A673 (cell line): ENCODE data around the gene ZNF92.

Experiments
- EZH2 ChIP-seq: fragments of 200-600 bp; sonication (generic); IDR thresholded peaks from 2 replicates; pipeline ENCODE4 v1.6.1; 2017; ENCODE audit warnings: borderline replicate concordance, low read depth, mild to moderate bottlenecking, mixed read lengths, antibody characterized with exemption, low read length; ENCODE audit not compliant: poor library complexity, severe bottlenecking
- TF ChIP-seq, protein P1 (sequence below): fragments of 300-800, 200-600 bp; sonication (generic); conservative IDR thresholded peaks from 2 replicates; pipeline ENCODE4 v1.5.1; 2017; ENCODE audit warnings: low read depth, mild to moderate bottlenecking, antibody characterized with exemption, low read length, moderate library complexity, mixed read lengths

DNA sequence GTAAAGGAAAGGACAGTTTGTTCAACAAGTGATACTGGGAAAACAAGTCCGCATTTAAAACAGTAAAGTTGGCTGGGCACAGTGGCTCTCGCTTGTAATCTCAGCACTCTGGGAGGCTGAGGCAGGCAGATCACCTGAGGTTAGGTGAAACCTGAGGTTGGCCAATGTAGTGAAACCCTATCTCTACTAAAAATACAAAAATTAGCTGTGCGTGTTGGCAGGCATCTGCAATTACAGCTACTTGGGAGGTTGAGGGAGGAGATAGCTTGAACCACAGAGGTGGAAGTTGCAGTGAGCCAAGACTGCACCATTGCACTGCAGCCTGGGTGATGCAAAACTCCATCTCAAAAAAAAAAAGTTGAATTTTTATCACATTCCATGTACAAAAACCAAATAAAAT, 35.7 kb downstream of the ZNF92 start:
- TF ChIP-seq EZH2 = no peak
- TF ChIP-seq, protein P1, sequence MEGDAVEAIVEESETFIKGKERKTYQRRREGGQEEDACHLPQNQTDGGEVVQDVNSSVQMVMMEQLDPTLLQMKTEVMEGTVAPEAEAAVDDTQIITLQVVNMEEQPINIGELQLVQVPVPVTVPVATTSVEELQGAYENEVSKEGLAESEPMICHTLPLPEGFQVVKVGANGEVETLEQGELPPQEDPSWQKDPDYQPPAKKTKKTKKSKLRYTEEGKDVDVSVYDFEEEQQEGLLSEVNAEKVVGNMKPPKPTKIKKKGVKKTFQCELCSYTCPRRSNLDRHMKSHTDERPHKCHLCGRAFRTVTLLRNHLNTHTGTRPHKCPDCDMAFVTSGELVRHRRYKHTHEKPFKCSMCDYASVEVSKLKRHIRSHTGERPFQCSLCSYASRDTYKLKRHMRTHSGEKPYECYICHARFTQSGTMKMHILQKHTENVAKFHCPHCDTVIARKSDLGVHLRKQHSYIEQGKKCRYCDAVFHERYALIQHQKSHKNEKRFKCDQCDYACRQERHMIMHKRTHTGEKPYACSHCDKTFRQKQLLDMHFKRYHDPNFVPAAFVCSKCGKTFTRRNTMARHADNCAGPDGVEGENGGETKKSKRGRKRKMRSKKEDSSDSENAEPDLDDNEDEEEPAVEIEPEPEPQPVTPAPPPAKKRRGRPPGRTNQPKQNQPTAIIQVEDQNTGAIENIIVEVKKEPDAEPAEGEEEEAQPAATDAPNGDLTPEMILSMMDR = no peak
